LNCaP clone FGC (cell line): ENCODE data around the gene GATA2.
A peak's percentile ranks its signal among the peaks of the same experiment; 100 is the strongest.

Experiments
- DNase-seq: peaks from one replicate; pipeline ENCODE4 v3.0.0-alpha.2; 2011; ENCODE audit warnings: low read depth
- H3K4me3 ChIP-seq: 2 replicates; pipeline ENCODE4 v1.5.1; 2011; ENCODE audit warnings: mild to moderate bottlenecking, low read depth, low read length, control low read depth
- CTCF ChIP-seq: IDR thresholded peaks from 2 replicates; pipeline ENCODE4 v1.5.1; 2012; ENCODE audit warnings: mild to moderate bottlenecking; ENCODE audit not compliant: control insufficient read depth, insufficient read depth; ENCODE audit errors: extremely low read depth

Gene GATA2

GRCh38 chr3:128489674-128489926 is 3.4 kb downstream of the GATA2 start:
- no peak for DNase-seq
- TF ChIP-seq CTCF, result no peak
- H3K4me3 ChIP-seq, result peak overlapping the region; percentile 94

GRCh38 chr3:128488991-128489673 is 3.9 kb downstream of the GATA2 start:
- no peak for DNase-seq
- H3K4me3 ChIP-seq, result peak overlapping the region; percentile 94
- TF ChIP-seq CTCF, result no peak

GRCh38 chr3:128488636-128488990 is 4.4 kb downstream of the GATA2 start:
- no peak for DNase-seq
- H3K4me3 ChIP-seq, result peak overlapping the region; percentile 94
- TF ChIP-seq CTCF, result no peak

GRCh38 chr3:128487813-128488635 is 5.0 kb downstream of the GATA2 start:
- peak overlapping the region; percentile 94 for H3K4me3 ChIP-seq
- DNase-seq, result peak; percentile 79
- no peak for TF ChIP-seq CTCF

GRCh38 chr3:128487538-128487812 is 5.5 kb downstream of the GATA2 start:
- DNase-seq, result no peak
- H3K4me3 ChIP-seq, result peak overlapping the region; percentile 94
- TF ChIP-seq CTCF, result no peak

GRCh38 chr3:128486681-128487537 is 6.1 kb downstream of the GATA2 start:
- peak overlapping the region; percentile 94 for H3K4me3 ChIP-seq
- no peak for TF ChIP-seq CTCF
- DNase-seq, result no peak
